Tibial artery (tissue), 4 donors: Measurements from ENCODE around the gene EGFL7.
"Not testable (repeated sequence)": the region's sequence is repeated elsewhere in the genome, so short reads cannot be mapped to it uniquely, and the experiment has no call there.

Source experiments
- DNase-seq, 2 donors: peaks; one replicate each; pipeline ENCODE4 v3.0.0-alpha.2; 2019
- H3K27ac ChIP-seq, 2 donors: fragments of 200-600 bp; sonication (generic) in 1 of 2; 1 replicate in 1 of 2; 2 replicates in 1 of 2; pipeline ENCODE4 v1.5.1; 2018 to 2019; ENCODE audit warnings: mild to moderate bottlenecking in 1 of 2
- H3K27me3 ChIP-seq, 2 donors: fragments of 200-600 bp; sonication (generic) in 1 of 2; one replicate each; pipeline versions ENCODE4 v1.5.1 to v1.6.0; 2016 to 2019
- H3K36me3 ChIP-seq, 3 donors: fragments of 200-600 bp; sonication (generic) in 2 of 3; one replicate each; pipeline ENCODE4 v1.5.1; 2016 to 2019; ENCODE audit warnings: mild to moderate bottlenecking in 2 of 3
- H3K4me1 ChIP-seq, 4 donors: fragments of 200-600 bp; sonication (generic) in 2 of 4; 1 replicate in 3 of 4; 2 replicates in 1 of 4; pipeline ENCODE4 v1.5.1; 2016 to 2019
- H3K4me3 ChIP-seq, 2 donors: fragments of 200-600 bp; sonication (generic) in 1 of 2; 1 replicate in 1 of 2; 2 replicates in 1 of 2; pipeline ENCODE4 v1.5.1; 2018 to 2019; ENCODE audit warnings: mild to moderate bottlenecking in 2 of 2
- H3K9me3 ChIP-seq, 3 donors: fragments of 200-600 bp; sonication (generic) in 1 of 3; one replicate each; pipeline ENCODE4 v1.5.1; 2016 to 2019
- CTCF ChIP-seq, 2 experiments: fragments of 200-600 bp in 1 of 2; fragments of 450-650 bp in 1 of 2; IDR thresholded peaks; one replicate each; pipeline ENCODE4 v1.5.1; 2017 to 2019; ENCODE audit warnings: antibody characterized with exemption in 2 of 2, mild to moderate bottlenecking in 1 of 2, moderate library complexity in 1 of 2
- intact Hi-C: fragments of 100-400 bp; cut with DNase I; formaldehyde crosslinking; loops from one replicate; pipeline ENCODE4 v1.15.0; 2023; ENCODE audit warnings: low total_unique reads

Gene EGFL7

GRCh38 chr9:136700304-136700703 lies 37.6 kb downstream of the EGFL7 start:
- Histone ChIP-seq H3K27me3 (peaks cover 0 to 52% of the 10 kb centered on the region in 2 donors), H3K4me1 (peaks cover 0 to 7% (median 0%) of the 10 kb centered on the region in 4 donors), H3K27ac (no peak overlapping the region), H3K9me3 (no peaks in the 10 kb centered on the region), H3K36me3 (no peaks in the 10 kb centered on the region), H3K4me3 (no peak overlapping the region)
- intact Hi-C loops, result no loop called here
- no peak for DNase-seq
- no peak for TF ChIP-seq CTCF (IDR thresholded peaks at IDR 0.05)

GRCh38 chr9:136700959-136701667 lies 38.4 kb downstream of the EGFL7 start:
- Histone ChIP-seq H3K27me3 (peaks cover 0 to 44% of the 10 kb centered on the region in 2 donors), H3K4me3 (no peak overlapping the region), H3K36me3 (no peaks in the 10 kb centered on the region), H3K27ac (no peak overlapping the region), H3K9me3 (no peaks in the 10 kb centered on the region), H3K4me1 (peaks cover 0 to 4% (median 0%) of the 10 kb centered on the region in 4 donors)
- intact Hi-C loops, result no loop called here
- TF ChIP-seq CTCF (IDR thresholded peaks at IDR 0.05), result no peak
- no peak for DNase-seq

- no peak overlapping the region for H3K4me3 ChIP-seq
- H3K4me1 ChIP-seq, result no peaks in the 10 kb centered on the region
- H3K27ac ChIP-seq, result no peak overlapping the region
- peaks cover 0 to 39% of the 10 kb centered on the region in 2 donors for H3K27me3 ChIP-seq
- intact Hi-C loops, result no loop called here
- H3K9me3 ChIP-seq, result no peaks in the 10 kb centered on the region
- DNase-seq, result no peak
- H3K36me3 ChIP-seq, result no peaks in the 10 kb centered on the region
- no peak for TF ChIP-seq CTCF (IDR thresholded peaks at IDR 0.05)
These were observed 38.9 kb downstream of the EGFL7 start for GRCh38 chr9:136701668-136702053.

- TF ChIP-seq CTCF (IDR thresholded peaks at IDR 0.05), result no peak
- peaks cover 0 to 33% of the 10 kb centered on the region in 2 donors for H3K27me3 ChIP-seq
- no peaks in the 10 kb centered on the region for H3K36me3 ChIP-seq
- H3K9me3 ChIP-seq, result no peaks in the 10 kb centered on the region
- H3K27ac ChIP-seq, result no peak overlapping the region
- intact Hi-C loops, result no loop called here
- H3K4me1 ChIP-seq, result no peaks in the 10 kb centered on the region
- no peak overlapping the region for H3K4me3 ChIP-seq
- DNase-seq, result no peak
These were observed 40.7 kb downstream of the EGFL7 start for GRCh38 chr9:136703276-136703860.

GRCh38 chr9:136704741-136705140 lies 42.0 kb downstream of the EGFL7 start:
- H3K4me1 ChIP-seq, H3K27ac ChIP-seq, H3K9me3 ChIP-seq, DNase-seq, intact Hi-C loops, H3K4me3 ChIP-seq, H3K36me3 ChIP-seq: not testable (repeated sequence)
- peaks cover 0 to 28% of the 10 kb centered on the region in 2 donors for H3K27me3 ChIP-seq

GRCh38 chr9:136705564-136705963 lies 42.8 kb downstream of the EGFL7 start:
- Histone ChIP-seq H3K27ac (no peak overlapping the region), H3K36me3 (no peaks in the 10 kb centered on the region), H3K4me3 (no peak overlapping the region), H3K4me1 (no peaks in the 10 kb centered on the region), H3K9me3 (no peaks in the 10 kb centered on the region), H3K27me3 (peaks cover 0 to 28% of the 10 kb centered on the region in 2 donors)
- TF ChIP-seq CTCF (IDR thresholded peaks at IDR 0.05), result no peak
- DNase-seq, result no peak
- intact Hi-C loops, result no loop called here
